ENCODE results near the gene ZDHHC12.

Gene ZDHHC12

DNA sequence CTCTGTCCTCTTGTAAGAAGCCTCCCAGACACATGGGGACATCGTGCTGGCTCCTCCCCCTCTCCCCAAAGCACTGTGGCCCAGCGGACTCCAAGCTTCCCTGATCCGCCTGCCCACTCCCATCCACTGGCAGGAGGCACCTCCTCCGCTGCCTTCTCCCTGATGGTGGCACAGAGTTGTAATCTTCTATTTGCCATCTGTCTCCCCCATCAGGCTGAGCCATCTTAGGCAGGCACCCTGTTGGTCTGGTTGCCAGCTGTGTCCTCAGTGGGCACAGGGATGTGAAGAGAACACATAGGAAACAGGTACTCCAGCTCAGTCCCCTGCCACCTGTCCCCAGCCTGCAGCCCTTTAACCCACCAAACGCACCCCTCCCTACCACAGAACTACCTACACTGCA lies 5.4 kb upstream of the ZDHHC12 start:
- no peaks in the 10 kb centered on the region for H3K27me3 ChIP-seq (ENCODE audit: insufficient read depth, low read depth, severe bottlenecking)
- DNase-seq = no peak
- H3K9me3 ChIP-seq (ENCODE audit: severe bottlenecking) = no peaks in the 10 kb centered on the region
- H3K36me3 ChIP-seq = peaks cover 14% of the 10 kb centered on the region
- TF ChIP-seq CTCF (IDR thresholded peaks at IDR 0.05; ENCODE audit: low read depth, low read length) = no peak
- peak overlapping the region; percentile 16 for H3K27ac ChIP-seq
- H3K4me3 ChIP-seq (ENCODE audit: low read depth, low read length) = no peak overlapping the region

DNA sequence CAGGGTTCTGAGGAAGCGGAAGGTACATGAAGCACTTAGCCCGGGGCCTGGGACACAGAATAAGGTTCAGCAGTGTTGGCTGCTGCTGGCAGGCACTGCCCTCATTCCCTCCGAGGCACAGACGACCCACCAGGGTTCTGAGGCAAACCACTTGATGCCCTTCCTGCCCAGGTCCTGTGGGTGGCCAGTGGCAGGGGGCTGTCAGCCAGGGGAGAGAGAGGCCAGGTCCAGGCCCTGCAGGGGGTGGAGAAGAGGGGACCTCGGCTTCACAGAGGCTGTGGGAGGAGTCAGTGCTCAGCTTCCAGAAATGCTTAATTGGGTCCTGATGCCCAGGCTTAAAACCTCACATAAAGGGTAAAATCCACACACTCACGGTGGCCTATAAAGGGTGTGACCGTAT lies 4.4 kb upstream of the ZDHHC12 start:
- Histone ChIP-seq H3K9me3 (ENCODE audit: severe bottlenecking) (no peaks in the 10 kb centered on the region), H3K27ac (no peak overlapping the region), H3K36me3 (peaks cover 12% of the 10 kb centered on the region), H3K4me3 (ENCODE audit: low read depth, low read length) (no peak overlapping the region), H3K27me3 (ENCODE audit: insufficient read depth, low read depth, severe bottlenecking) (no peaks in the 10 kb centered on the region)
- DNase-seq = no peak
- TF ChIP-seq CTCF (IDR thresholded peaks at IDR 0.05; ENCODE audit: low read depth, low read length) = no peak

DNA sequence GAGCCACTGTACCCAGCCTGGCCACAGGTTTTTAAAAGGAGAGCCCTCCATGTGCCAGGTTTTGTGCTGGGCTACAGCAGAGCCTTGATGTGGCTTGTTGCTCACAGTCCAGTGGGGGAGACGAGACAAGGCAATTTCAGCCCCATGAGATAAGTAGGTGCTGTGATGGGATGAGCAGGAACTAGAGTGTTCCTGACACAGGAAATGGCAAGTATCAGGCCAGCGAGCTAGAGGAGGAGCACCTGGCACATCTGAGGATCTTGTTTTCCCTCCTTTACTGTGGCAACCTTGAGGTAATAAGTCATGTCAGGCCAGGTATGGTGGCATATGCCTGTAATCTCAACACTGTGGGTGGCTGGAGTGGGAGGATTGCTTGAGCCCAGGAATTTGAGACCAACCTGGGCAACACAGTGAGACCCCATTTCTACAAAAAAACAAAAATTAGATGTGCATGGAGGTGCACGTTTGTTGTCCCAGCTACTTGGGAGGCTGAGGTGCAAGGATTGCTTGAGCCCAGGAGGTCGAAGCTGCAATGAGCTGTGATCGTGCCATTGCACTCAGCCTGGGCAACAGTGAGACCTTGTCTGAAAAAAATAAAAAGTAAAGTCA lies 3.8 kb upstream of the ZDHHC12 start:
- H3K4me3 ChIP-seq (ENCODE audit: low read depth, low read length) = no peak overlapping the region
- no peak for TF ChIP-seq CTCF (IDR thresholded peaks at IDR 0.05; ENCODE audit: low read depth, low read length)
- H3K36me3 ChIP-seq = peaks cover 10% of the 10 kb centered on the region
- H3K9me3 ChIP-seq (ENCODE audit: severe bottlenecking) = no peaks in the 10 kb centered on the region
- no peaks in the 10 kb centered on the region for H3K27me3 ChIP-seq (ENCODE audit: insufficient read depth, low read depth, severe bottlenecking)
- DNase-seq = no peak
- no peak overlapping the region for H3K27ac ChIP-seq

- peak; percentile 95 for DNase-seq
- Histone ChIP-seq H3K27ac (peak overlapping the region; percentile 90), H3K27me3 (ENCODE audit: insufficient read depth, low read depth, severe bottlenecking) (no peaks in the 10 kb centered on the region), H3K4me3 (ENCODE audit: low read depth, low read length) (peak overlapping the region; percentile 55), H3K36me3 (peaks cover 25% of the 10 kb centered on the region), H3K9me3 (ENCODE audit: severe bottlenecking) (no peaks in the 10 kb centered on the region)
- TF ChIP-seq CTCF (IDR thresholded peaks at IDR 0.05; ENCODE audit: low read depth, low read length) = peak; percentile 28; the same call in 1 of the 2 replicates
Measured at GRCh38 chr9:128724744-128725211, 851 bp upstream of the ZDHHC12 start.

DNA sequence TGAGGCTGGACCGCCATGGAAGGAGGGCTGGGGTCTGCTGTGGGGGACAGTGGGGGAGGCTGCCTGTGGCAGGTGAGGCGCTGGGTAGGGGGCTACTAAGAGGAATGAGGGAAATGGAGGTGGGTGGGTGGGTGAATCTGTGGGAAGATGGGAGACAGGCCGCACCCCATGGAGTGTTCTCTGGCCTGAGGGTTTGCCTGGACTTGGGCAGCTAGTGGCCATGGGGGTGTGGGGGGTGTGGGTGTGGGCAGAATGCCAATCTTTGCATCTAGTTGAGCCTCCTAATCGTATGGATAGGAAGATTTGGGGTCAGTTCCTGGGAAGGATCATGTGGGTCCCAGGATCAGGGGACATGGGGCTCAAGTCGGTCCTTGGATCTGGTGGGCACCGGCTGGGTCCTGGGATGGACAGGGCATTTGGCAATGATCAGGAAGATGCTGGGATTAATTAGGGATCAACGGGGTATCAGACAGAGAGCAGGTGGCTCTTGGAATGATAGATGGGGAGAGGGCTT lies 518 bp downstream of the ZDHHC12 start:
- TF ChIP-seq CTCF (IDR thresholded peaks at IDR 0.05; ENCODE audit: low read depth, low read length) = no peak
- H3K36me3 ChIP-seq = peaks cover 37% of the 10 kb centered on the region
- H3K27ac ChIP-seq = peak overlapping the region; percentile 90
- no peaks in the 10 kb centered on the region for H3K27me3 ChIP-seq (ENCODE audit: insufficient read depth, low read depth, severe bottlenecking)
- H3K9me3 ChIP-seq (ENCODE audit: severe bottlenecking) = no peaks in the 10 kb centered on the region
- peak overlapping the region; percentile 55 for H3K4me3 ChIP-seq (ENCODE audit: low read depth, low read length)
- no peak for DNase-seq

All from WERI-Rb-1 (cell line).